Measurements from ENCODE around the gene TMEM109.

Gene TMEM109

GRCh38 chr11:60936467-60937143 lies 22.6 kb downstream of the TMEM109 start:
- no peak for DNase-seq (ENCODE audit: low read depth in 2 of 2)
- no peak overlapping the region for H3K4me3 ChIP-seq (replicated peaks in 1 of 2; ENCODE audit: low read depth in 2 of 2, low read length in 2 of 2)
- no peak for TF ChIP-seq CTCF (IDR thresholded peaks at IDR 0.05; ENCODE audit: low read depth, low read length)

GRCh38 chr11:60937144-60937527 lies 23.2 kb downstream of the TMEM109 start:
- DNase-seq (ENCODE audit: low read depth in 2 of 2) = peak in 1 of 2 donors; percentile 52
- H3K4me3 ChIP-seq (replicated peaks in 1 of 2; ENCODE audit: low read depth in 2 of 2, low read length in 2 of 2) = no peak overlapping the region
- no peak for TF ChIP-seq CTCF (IDR thresholded peaks at IDR 0.05; ENCODE audit: low read depth, low read length)

- no peak for TF ChIP-seq CTCF (IDR thresholded peaks at IDR 0.05; ENCODE audit: low read depth, low read length)
- no peak overlapping the region for H3K4me3 ChIP-seq (replicated peaks in 1 of 2; ENCODE audit: low read depth in 2 of 2, low read length in 2 of 2)
- no peak for DNase-seq (ENCODE audit: low read depth in 2 of 2)
Observed at GRCh38 chr11:60937811-60938210, 23.9 kb downstream of the TMEM109 start.

- H3K4me3 ChIP-seq (replicated peaks in 1 of 2; ENCODE audit: low read depth in 2 of 2, low read length in 2 of 2) = no peak overlapping the region
- DNase-seq (ENCODE audit: low read depth in 2 of 2) = no peak
- TF ChIP-seq CTCF (IDR thresholded peaks at IDR 0.05; ENCODE audit: low read depth, low read length) = no peak
Observed at GRCh38 chr11:60938500-60938899, 24.5 kb downstream of the TMEM109 start.

GRCh38 chr11:60939301-60939700 lies 25.3 kb downstream of the TMEM109 start:
- no peak for TF ChIP-seq CTCF (IDR thresholded peaks at IDR 0.05; ENCODE audit: low read depth, low read length)
- DNase-seq (ENCODE audit: low read depth in 2 of 2) = no peak
- no peak overlapping the region for H3K4me3 ChIP-seq (replicated peaks in 1 of 2; ENCODE audit: low read depth in 2 of 2, low read length in 2 of 2)

- H3K4me3 ChIP-seq (replicated peaks in 1 of 2; ENCODE audit: low read depth in 2 of 2, low read length in 2 of 2) = no peak overlapping the region
- DNase-seq (ENCODE audit: low read depth in 2 of 2) = peak in 1 of 2 donors; percentile 49
- no peak for TF ChIP-seq CTCF (IDR thresholded peaks at IDR 0.05; ENCODE audit: low read depth, low read length)
Observed at GRCh38 chr11:60939855-60940254, 25.9 kb downstream of the TMEM109 start.
